SK-N-MC (cell line): ENCODE measurements around the gene PIK3CB.

Experiments
- EZH2 ChIP-seq: fragments of 200-600 bp; sonication (generic); IDR thresholded peaks from one replicate; pipeline ENCODE4 v1.6.1; 2017; ENCODE audit warnings: antibody characterized with exemption
- POLR2AphosphoS5 ChIP-seq: IDR thresholded peaks from 2 replicates; pipeline ENCODE4 v1.6.1; 2012; ENCODE audit warnings: mild to moderate bottlenecking, low read depth, low read length, borderline replicate concordance

DNA sequence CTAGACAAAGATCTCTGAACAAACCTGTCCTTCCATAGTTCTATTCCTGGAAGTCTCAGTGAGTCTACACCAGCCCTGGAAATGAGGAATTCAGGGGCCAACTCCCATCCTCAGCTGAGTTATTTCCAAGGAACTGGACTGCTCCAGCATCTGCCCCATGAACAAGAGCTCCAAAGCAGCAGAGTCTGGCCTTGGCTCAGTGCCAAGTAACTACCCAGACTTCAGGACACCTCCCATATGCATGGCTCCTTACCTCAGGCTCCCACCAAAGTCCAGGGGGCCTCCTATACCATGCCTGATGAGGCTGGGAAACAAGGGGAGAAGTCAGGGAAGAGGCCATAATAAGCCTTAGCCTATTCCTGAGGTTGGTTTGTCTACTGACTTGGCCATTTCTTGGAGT is 181.2 kb downstream of the PIK3CB start:
- no peak for TF ChIP-seq POLR2AphosphoS5
- no peak for TF ChIP-seq EZH2
